Keratinocyte (primary cell): Measurements from ENCODE around the gene PIGBOS1.

Experiments
- EZH2 ChIP-seq: IDR thresholded peaks from one replicate; pipeline ENCODE4 v1.6.1; 2012; ENCODE audit warnings: inconsistent platforms, mild to moderate bottlenecking, low read length, moderate library complexity
- TF ChIP-seq, protein P1 (sequence below), 3 experiments: IDR thresholded peaks in 1 of 3; conservative IDR thresholded peaks in 1 of 3; optimal IDR thresholded peaks in 1 of 3; 2 replicates in 2 of 3; 3 replicates in 1 of 3; pipeline versions ENCODE3 to v1.5.1; 2011; ENCODE audit warnings: low read length in 3 of 3, mild to moderate bottlenecking in 3 of 3, moderate library complexity in 2 of 3, control low read depth in 1 of 3, inconsistent platforms in 1 of 3; ENCODE audit not compliant: insufficient read depth in 2 of 3; ENCODE audit errors: extremely low read depth in 1 of 3

DNA sequence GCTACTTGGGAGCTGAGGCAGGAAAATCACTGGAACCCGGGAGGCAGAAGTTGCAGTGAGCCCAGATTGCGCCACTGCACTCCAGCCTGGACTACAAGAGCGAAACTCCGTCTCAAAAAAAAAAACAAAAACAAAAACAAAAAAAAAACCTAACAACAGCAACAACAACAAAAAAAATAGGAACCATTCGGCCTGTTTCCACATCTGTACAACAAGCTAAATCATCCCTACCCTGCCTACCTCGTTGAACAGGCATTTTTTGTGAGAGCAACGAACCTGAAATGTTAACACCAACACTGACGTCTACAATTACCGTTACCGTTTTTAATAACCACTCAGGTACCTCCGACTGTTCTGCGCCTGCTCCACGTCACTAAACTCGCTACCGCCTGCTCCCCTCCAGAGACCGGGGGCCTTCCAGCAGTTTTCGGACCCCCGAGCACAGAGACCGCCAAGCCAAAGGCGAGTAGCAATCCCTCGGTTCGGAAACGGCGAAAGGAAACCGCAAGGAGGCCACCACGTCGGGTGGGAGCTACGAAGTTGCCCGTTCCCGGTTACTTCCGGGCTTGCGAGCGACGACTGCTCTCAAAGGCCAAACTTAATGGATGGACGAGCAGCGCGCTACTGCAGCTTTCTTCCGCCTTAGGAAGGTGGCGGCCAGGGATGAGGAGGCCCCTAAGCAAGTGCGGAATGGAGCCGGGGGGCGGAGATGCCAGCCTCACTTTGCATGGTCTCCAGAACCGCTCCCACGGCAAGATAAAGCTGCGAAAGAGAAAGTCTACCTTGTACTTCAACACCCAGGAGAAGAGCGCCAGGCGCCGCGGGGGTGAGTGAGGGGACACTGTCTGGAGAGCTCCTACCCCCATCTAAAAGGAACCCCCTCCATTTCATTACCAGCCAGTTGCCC lies at the start of gene PIGBOS1, which contains the start of gene PIGB:
- TF ChIP-seq, protein P1, sequence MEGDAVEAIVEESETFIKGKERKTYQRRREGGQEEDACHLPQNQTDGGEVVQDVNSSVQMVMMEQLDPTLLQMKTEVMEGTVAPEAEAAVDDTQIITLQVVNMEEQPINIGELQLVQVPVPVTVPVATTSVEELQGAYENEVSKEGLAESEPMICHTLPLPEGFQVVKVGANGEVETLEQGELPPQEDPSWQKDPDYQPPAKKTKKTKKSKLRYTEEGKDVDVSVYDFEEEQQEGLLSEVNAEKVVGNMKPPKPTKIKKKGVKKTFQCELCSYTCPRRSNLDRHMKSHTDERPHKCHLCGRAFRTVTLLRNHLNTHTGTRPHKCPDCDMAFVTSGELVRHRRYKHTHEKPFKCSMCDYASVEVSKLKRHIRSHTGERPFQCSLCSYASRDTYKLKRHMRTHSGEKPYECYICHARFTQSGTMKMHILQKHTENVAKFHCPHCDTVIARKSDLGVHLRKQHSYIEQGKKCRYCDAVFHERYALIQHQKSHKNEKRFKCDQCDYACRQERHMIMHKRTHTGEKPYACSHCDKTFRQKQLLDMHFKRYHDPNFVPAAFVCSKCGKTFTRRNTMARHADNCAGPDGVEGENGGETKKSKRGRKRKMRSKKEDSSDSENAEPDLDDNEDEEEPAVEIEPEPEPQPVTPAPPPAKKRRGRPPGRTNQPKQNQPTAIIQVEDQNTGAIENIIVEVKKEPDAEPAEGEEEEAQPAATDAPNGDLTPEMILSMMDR (optimal IDR thresholded peaks at IDR 0.05 in 1 of 3, IDR thresholded peaks at IDR 0.05 in 1 of 3, conservative IDR thresholded peaks at IDR 0.05 in 1 of 3; ENCODE audit: extremely low read depth in 1 of 3, insufficient read depth in 2 of 3, low read length in 3 of 3), result no peak
- no peak for TF ChIP-seq EZH2
